KOPT-K1 (cell line): ENCODE measurements around the gene LSR.
A peak's percentile ranks its signal among the peaks of the same experiment; 100 is the strongest.
"Not testable (repeated sequence)": the region's sequence is repeated elsewhere in the genome, so short reads cannot be mapped to it uniquely, and the experiment has no call there.

Experiments
- H3K27ac ChIP-seq: fragments of 200-600 bp; sonication (generic); 2 replicates; pipeline ENCODE4 v1.5.1; 2016; ENCODE audit warnings: antibody characterized with exemption, mild to moderate bottlenecking, low read depth, low read length; ENCODE audit not compliant: poor library complexity, severe bottlenecking
- H3K36me3 ChIP-seq: fragments of 200-600 bp; sonication (generic); 2 replicates; pipeline ENCODE4 v1.5.1; 2017; ENCODE audit warnings: antibody characterized with exemption, mild to moderate bottlenecking, low read length, moderate library complexity; ENCODE audit not compliant: insufficient read depth
- H3K9me3 ChIP-seq: fragments of 200-600 bp; sonication (generic); 2 replicates; pipeline ENCODE4 v1.5.1; 2017; ENCODE audit warnings: antibody characterized with exemption, low read length, mild to moderate bottlenecking; ENCODE audit not compliant: insufficient read depth, poor library complexity, severe bottlenecking

The LSR gene

DNA sequence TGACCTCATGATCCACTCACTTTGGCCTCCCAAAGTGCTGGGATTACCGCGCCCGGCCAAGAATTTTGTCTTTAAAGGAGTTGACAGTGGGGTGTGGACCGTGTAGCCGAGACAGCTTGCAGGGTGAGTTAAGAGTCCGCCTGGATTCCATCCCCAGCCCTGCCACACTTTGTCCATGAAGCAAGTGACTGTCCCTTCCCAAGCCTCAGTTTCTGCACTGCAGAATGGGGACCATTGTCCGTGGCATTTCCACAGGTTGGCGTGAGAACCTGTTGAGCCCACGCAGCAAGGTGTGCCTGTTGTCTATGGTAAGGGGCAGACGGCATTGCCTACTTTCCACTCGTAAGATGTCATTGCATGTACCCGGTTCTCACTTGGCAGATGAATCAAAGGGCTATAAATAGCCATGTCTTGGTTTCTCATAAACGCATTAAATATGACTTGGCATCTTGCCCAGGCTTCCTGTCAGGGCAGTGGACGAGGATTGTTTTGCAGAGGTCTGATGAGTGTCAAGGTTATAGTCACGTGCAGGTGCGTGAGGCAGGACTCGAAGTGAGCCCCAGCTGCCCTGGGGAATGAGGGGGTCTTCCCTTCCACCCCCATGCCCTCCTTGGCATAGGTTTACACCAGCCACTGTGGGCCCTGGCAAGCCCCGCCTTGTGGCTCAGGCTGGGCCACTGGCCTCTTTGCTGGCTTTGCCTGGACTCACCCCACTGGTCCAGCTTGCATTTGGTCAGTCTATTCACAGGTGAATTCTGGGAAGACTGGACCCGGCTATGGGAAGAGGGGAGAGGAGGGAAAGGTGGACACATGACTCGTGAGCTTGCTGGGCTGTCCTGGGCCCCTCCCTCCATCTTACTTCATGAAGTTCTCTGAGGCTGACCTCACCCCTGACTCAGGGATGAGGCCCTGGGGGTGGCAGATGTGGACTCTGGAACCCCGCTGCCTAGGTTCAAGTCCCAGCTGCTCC lies 34.9 kb upstream of the LSR start:
- Histone ChIP-seq H3K27ac (peak overlapping the region; percentile 37), H3K36me3 (no peaks in the 10 kb centered on the region), H3K9me3 (peaks cover 2% of the 10 kb centered on the region)

DNA sequence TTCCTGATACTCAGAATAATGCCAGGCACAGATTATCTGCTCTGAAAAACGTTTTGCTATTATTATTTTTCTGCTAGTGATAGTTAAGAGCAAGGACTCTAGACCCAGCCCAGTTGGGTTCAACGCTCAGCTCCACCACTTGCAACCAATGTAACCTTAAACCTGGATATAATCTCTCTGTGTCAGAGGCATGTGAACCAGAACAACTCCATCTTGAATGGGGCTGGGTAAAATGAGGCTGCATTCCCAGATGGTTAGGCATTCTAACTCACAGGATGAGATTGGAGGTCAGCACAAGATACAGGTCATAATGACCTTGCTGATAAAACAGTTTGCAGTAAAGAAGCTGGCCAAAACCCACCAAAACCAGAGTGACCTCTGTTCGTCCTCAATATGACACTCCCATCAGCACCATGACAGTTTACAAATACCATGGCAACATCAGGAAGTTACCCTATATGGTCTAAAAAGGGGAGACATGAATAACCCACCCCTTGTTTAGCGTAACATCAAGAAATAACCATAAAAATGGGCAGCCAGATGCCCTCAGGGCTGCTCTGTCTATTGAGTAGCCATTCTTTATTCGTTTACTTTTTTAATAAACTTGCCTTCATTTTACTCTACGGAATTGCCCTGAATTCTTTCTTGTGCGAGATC lies 33.9 kb upstream of the LSR start:
- no peaks in the 10 kb centered on the region for H3K36me3 ChIP-seq
- peaks cover 6% of the 10 kb centered on the region for H3K9me3 ChIP-seq
- no peak overlapping the region for H3K27ac ChIP-seq

DNA sequence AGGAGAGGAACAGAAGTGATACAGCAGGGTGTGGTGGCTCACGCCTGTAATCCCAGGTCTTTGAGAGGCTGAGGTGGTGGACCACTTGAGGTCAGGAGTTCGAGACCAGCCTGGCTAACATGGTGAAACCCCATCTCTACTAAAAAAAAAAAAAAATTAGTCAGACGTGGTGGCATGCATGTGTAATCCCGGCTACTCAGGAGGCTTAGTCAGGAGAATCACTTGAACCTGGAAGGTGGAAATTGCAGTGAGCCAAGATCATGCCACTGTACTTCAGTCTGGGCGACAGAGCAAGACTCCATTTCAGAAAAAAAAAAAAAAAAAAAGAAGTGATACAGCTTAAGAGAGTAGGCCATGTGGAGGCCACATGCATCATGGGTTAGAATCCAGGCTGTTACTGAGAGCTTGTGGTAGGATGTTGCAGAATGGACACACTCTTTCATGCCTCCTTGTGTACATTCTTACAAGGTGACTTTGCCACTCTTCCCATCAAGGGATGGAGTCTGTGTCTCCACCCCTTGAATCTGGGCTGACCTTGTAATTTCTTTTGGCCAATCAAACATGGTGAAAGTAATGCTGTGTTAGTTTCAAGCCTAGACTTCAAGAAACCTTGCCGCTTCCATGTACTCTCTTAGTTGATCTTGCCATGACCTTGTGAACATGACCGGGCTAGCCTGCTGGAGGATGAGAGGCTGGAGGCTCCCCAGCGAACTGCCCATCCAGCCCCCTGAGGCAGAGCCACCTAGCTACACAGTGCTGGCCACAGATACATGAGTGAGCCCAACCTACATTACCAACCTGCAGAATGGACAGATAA lies 32.6 kb upstream of the LSR start:
- H3K36me3 ChIP-seq, result no peaks in the 10 kb centered on the region
- no peak overlapping the region for H3K27ac ChIP-seq
- peaks cover 6% of the 10 kb centered on the region for H3K9me3 ChIP-seq

DNA sequence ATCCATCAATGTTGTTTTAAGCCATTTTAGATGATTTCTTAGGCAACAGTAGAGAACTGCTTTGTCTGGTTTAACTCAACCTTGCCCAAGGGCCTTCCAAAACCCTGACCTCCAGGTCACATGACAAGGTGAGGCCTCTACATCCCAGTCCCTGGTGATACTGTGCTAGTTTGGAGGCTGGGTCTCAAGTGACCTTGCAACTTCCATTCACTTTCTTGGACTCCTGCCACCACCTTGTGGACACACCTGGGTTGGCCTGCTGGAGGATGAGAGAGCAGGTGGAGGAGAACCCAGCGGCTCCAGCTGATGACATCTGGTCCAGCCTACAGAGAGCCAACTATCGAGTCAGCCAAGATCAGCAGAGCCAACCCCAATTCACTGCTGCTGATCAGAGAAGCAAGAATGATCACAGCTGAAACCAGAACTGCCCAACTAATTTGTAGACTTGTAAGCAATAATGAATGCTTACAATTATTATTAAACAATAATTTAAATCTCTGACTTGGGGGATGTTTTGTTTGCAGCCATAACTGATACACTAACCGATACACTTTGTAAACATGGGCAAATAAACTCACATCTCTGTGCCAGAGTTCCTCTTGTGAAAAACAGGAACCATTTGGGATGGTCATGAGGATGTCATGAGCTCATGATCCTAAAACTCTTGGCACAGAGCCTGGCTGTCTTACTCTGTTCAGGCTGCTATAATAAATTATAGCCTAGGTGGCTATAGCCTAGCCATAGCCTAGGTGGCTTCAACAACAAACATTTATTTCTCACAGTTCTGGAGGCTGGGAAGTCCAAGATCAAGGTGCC lies 31.8 kb upstream of the LSR start:
- Histone ChIP-seq H3K9me3 (peaks cover 6% of the 10 kb centered on the region), H3K36me3 (no peaks in the 10 kb centered on the region), H3K27ac (no peak overlapping the region)

DNA sequence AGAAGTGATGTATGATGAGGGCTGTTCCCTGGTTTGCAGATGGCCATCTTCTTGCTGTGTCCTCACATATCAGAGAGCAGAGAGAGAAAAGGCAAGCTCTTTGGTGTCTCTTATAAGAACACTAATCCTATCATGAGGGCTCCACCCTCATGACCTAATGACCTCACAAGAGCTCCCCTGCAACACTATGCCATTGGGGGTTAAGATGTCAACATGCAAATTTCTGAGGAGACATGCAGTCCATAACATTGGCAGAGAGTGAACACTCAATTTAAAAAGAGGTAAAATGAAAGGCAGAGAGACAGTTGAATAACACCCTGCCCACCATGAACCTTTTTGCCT lies 31.2 kb upstream of the LSR start:
- Histone ChIP-seq H3K27ac (no peak overlapping the region), H3K36me3 (no peaks in the 10 kb centered on the region), H3K9me3 (peaks cover 6% of the 10 kb centered on the region)

DNA sequence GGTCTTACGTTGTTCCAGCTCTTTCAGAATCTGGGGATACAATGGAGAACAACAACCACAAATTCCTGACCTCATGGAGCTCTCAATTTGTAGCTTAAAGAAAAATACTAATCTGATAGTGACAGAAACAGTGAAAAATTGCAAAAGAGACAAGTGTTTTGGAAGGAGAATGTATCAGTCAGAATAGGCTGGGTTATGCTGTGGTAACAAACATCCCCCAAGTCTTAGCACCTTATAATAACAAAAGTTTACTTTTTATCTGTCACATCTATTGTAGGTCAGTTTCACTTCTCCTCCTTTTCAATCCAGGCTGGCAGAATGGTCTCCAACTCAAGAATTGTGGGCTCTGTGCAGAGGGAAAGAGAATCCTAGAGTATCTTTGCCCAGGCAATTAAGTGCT lies 29.8 kb upstream of the LSR start:
- Histone ChIP-seq H3K9me3 (peaks cover 6% of the 10 kb centered on the region), H3K36me3 (no peaks in the 10 kb centered on the region), H3K27ac (no peak overlapping the region)

DNA sequence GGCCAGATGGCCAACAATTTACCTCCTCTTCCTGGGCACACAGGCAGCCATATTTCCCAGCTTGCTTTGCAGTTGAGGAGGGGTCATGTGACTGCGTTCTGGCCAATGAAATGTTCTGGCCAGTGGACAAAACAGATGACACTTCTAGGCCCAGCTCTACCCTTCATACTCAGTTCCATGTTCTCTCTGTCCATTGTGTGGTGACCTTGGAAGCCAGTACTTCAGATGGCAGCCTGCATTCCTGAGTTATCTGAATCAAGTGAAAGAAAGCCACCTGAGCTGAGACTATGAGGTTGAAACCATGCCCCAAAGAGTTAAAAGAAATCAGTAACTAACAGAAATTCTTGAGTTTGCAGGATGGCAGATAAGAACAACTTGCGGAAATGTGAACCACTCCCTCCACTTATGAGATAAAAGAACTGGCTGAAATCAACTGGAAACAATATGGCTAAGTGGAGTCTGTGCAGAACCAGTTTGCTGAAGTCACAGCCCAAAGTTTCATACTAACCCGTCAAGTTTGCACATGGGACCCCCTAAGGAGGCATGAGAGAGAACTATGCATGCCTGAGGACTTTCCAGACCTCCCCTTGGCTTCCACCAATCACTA lies 28.4 kb upstream of the LSR start:
- Histone ChIP-seq H3K27ac (no peak overlapping the region), H3K36me3 (no peaks in the 10 kb centered on the region), H3K9me3 (peaks cover 6% of the 10 kb centered on the region)

DNA sequence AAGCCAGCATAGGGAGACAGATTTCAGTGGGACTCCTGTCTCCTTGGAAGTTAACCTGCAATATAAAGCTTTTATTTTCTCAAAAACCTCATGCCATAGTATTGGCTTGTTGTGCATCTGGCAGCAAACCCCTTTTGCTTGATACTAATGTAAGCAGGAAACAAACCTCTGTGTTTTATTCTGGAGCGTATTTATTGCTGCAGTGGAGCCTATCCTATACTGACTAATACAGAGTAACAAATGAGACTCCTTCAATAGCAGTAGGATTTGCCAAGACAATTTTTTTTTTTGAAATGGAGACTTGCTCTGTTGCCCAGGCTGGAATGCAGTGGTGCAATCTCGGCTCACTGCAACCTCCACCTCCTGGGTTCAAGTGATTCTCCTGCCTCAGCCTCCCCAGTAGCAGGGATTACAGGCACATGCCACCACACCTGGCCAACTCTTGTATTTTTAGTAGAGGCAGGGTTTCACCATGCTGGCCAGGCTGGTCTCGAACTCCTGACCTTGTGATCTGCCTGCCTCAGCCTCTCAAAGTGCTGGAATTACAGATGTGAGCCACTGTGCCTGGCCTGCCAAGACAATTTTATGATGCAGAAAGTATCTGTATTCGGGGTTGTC lies 27.7 kb upstream of the LSR start:
- H3K9me3 ChIP-seq, H3K36me3 ChIP-seq, H3K27ac ChIP-seq: not testable (repeated sequence)

DNA sequence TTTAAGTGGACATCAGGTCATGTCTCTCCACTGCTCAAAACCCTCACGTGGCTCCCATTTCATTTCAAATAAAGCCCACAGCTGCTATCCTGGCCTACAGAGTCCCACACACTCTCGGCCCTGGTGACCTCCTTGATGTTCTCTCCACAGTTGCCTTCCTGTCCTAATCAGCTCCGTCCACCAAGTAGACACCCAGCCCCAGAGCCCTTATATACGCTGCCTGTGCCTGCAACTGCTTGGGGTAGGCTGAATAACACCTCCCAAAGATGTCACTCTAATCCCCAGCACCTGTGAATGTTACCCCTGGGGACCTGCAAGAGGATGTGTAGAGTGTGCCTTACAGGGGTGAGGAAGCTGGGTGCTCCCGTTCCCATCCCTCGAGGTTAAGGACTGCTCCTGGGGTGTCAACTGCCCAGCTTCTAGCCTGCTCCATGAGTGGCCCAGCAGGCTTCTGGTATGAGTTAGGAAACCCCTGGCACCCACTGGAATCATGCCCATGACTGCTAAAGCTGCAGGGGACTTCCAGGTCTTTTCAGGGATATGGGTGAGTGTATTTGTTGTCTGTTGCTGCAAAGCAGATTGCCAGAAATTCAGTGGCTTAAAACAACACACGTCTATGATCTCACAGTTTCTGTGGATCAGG lies 26.3 kb upstream of the LSR start:
- no peak overlapping the region for H3K27ac ChIP-seq
- no peaks in the 10 kb centered on the region for H3K36me3 ChIP-seq
- H3K9me3 ChIP-seq, result peaks cover 6% of the 10 kb centered on the region

DNA sequence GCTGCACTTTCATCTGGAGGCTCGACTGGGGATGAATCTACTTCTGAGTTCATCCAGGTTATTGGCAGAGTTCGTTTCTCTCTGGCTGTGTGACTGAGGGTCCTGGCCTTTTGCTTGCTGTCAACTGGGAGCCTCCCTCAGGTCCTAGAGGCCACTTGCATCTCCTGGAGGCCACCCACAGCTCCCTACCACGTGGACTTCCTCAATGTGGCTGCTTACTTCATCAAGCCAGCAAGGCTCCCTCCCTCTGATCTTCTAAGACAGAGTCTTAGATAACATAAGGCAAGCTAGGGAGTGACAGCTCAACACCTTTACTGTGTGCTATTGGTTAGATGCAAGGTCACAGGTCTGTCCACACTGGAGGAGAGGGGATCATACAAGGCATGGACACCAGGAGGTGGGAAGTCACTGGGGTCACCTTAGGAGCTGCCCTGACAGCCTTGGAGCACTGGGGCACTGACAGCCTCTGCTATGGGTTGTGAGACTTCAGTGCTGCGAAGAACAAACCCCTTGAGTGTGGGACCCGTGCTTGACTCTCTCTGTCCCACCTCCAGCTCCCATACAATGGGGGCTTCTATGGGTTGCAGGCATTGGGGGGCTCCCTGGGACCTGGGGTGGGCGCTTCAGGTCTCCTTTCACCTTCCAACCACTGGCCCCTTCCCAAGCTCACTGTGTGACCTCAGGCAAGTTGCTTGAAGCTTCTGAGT lies 25.6 kb upstream of the LSR start:
- no peaks in the 10 kb centered on the region for H3K36me3 ChIP-seq
- H3K27ac ChIP-seq, result no peak overlapping the region
- peaks cover 6% of the 10 kb centered on the region for H3K9me3 ChIP-seq

DNA sequence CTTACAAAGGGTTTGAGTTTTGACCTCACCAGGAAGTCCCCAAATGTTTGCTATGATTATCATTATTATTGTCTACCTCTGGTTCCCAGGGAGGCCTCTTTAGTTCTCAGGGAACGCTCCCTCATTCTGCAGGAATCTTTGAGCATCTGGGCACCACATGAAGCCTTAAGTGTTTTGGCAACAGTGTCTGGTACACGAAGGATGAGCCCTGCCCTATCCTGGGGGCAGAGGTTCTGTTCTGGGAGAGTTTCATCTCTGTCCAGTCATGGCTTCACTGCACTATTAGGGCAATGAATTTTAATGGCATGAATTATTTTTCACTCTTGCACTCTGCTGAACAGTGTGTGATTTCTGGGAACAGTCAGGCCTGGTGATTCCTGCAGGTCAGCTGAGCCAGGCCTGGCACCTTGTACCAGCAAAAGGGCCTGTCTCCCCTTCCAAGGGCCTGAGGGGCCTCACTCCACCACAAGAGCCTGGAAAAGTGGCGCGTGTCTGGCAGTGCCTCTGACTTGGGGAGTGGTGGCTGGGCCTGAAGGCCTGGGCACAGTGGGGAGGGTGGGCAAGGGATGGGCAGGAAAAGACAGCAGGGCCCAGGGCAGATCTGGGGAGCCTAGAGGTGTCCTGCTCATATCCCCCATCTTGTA lies 24.8 kb upstream of the LSR start:
- Histone ChIP-seq H3K9me3 (peaks cover 4% of the 10 kb centered on the region), H3K27ac (no peak overlapping the region), H3K36me3 (no peaks in the 10 kb centered on the region)

DNA sequence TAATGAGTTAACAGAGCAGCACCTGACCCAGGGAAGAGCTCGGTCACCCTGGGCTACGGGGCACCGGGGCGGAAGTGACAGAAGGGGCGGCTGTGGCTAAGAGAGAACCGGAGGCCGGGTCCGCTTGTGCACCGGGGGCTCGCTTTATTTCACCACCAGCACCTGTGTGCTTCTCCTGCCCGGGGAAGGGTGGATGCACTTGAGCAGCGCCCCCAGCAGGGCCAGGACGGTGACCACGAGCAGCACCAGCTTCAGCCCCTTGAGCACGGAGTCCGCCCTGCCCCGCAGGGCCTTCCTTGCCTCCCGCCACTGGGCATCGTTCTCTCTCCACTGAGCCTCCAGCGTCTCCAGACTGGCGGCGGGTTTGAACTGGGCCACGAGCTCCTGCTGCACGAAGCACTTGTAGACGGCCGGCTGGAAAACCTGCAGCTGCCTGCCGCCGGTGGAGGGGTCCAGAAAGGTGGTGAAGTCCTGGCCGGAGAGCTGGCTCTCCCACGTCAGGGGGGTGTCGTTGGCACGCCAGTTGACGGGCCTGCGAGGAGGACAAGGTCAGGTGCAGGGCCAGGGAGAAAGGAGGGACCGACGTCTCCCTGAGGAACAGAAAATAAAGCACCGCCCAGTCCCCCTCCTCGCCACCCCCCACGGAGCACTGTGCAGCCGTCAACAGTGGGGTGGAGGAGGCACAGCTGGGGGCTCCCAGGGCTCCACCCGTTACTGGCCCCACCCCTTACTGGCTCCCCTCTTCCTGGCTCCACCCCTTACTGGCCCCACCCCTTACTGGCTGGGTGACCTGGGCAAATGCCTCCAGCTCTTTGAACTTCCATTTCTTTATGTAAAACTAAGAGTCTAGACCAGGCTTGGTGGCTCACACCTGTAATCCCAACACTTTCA lies 23.9 kb upstream of the LSR start:
- Histone ChIP-seq H3K27ac (no peak overlapping the region), H3K9me3 (no peaks in the 10 kb centered on the region)

More for the DNA sequence above, 23.9 kb upstream of the LSR start:
- no peaks in the 10 kb centered on the region for H3K36me3 ChIP-seq
